Trophoblast cell (in vitro differentiated cells and primary cell): ENCODE data around the gene BCL11A.

Experiments used
- DNase-seq, 2 donors: peaks; one replicate each; pipeline ENCODE4 v3.0.0-alpha.2; 2016
- H2AFZ ChIP-seq: 2 replicates; pipeline ENCODE4 v1.6.1; 2013; ENCODE audit warnings: low read length, moderate library complexity, mild to moderate bottlenecking; ENCODE audit not compliant: insufficient read depth, poor library complexity
- H2AK5ac ChIP-seq: 2 replicates; pipeline ENCODE4 v1.6.1; 2013; ENCODE audit warnings: mild to moderate bottlenecking, low read length
- H2BK120ac ChIP-seq: 2 replicates; pipeline ENCODE4 v1.6.1; 2013; ENCODE audit warnings: low read length, mild to moderate bottlenecking, moderate library complexity; ENCODE audit not compliant: insufficient read depth, poor library complexity
- H2BK12ac ChIP-seq: 2 replicates; pipeline ENCODE4 v1.6.1; 2013; ENCODE audit warnings: mild to moderate bottlenecking, low read length, moderate library complexity
- H2BK5ac ChIP-seq: 2 replicates; pipeline ENCODE4 v1.6.1; 2013; ENCODE audit warnings: low read length, low read depth, moderate library complexity, mild to moderate bottlenecking; ENCODE audit not compliant: poor library complexity
- H3K14ac ChIP-seq: 2 replicates; pipeline ENCODE4 v1.6.1; 2013; ENCODE audit warnings: mild to moderate bottlenecking, low read length
- H3K18ac ChIP-seq: 2 replicates; pipeline ENCODE4 v1.6.1; 2013; ENCODE audit warnings: mild to moderate bottlenecking, low read length
- H3K23ac ChIP-seq: 2 replicates; pipeline ENCODE4 v1.6.1; 2013; ENCODE audit warnings: low read length
- H3K27ac ChIP-seq: 2 replicates; pipeline ENCODE4 v1.5.1; 2013; ENCODE audit warnings: low read depth, mild to moderate bottlenecking, inconsistent platforms, low read length, moderate library complexity
- H3K27me3 ChIP-seq: 2 replicates; pipeline ENCODE4 v1.6.1; 2013; ENCODE audit warnings: inconsistent platforms, mild to moderate bottlenecking, low read length, moderate library complexity; ENCODE audit not compliant: insufficient read depth
- H3K36me3 ChIP-seq, 2 experiments: 1 replicate in 1 of 2; 2 replicates in 1 of 2; pipeline ENCODE4 v1.6.1; 2013; ENCODE audit warnings: low read length in 2 of 2, mild to moderate bottlenecking in 2 of 2, moderate library complexity in 1 of 2; ENCODE audit not compliant: insufficient read depth in 2 of 2, control insufficient read depth in 1 of 2
- H3K4ac ChIP-seq: 2 replicates; pipeline ENCODE4 v1.6.1; 2013; ENCODE audit warnings: low read depth, mild to moderate bottlenecking, low read length, moderate library complexity
- H3K4me1 ChIP-seq, 2 experiments: 1 replicate in 1 of 2; 2 replicates in 1 of 2; pipeline ENCODE4 v1.6.1; 2013; ENCODE audit warnings: low read length in 2 of 2, mild to moderate bottlenecking in 2 of 2, moderate library complexity in 1 of 2; ENCODE audit not compliant: insufficient read depth in 2 of 2, control insufficient read depth in 1 of 2
- H3K4me2 ChIP-seq: 2 replicates; pipeline ENCODE4 v1.6.1; 2013; ENCODE audit warnings: inconsistent platforms, mild to moderate bottlenecking, low read length, moderate library complexity
- H3K4me3 ChIP-seq: 2 replicates; pipeline ENCODE4 v1.5.1; 2013; ENCODE audit warnings: mild to moderate bottlenecking, low read depth, low read length, inconsistent platforms
- H3K79me1 ChIP-seq: one replicate; pipeline ENCODE4 v1.6.1; 2013; ENCODE audit warnings: low read length
- H3K79me2 ChIP-seq: 2 replicates; pipeline ENCODE4 v1.6.1; 2013; ENCODE audit warnings: low read length, mild to moderate bottlenecking; ENCODE audit not compliant: control insufficient read depth, insufficient read depth, poor library complexity
- H3K9ac ChIP-seq: 2 replicates; pipeline ENCODE4 v1.6.1; 2013; ENCODE audit warnings: mild to moderate bottlenecking, low read length
- H3K9me3 ChIP-seq: 2 replicates; pipeline ENCODE4 v1.6.1; 2013; ENCODE audit warnings: low read depth, mild to moderate bottlenecking, control low read depth, inconsistent platforms, low read length; ENCODE audit not compliant: insufficient read depth
- H4K12ac ChIP-seq: 2 replicates; pipeline ENCODE4 v1.6.1; 2013; ENCODE audit warnings: low read depth, mild to moderate bottlenecking, low read length, moderate library complexity
- H4K8ac ChIP-seq: 2 replicates; pipeline ENCODE4 v1.6.1; 2013; ENCODE audit warnings: low read depth, mild to moderate bottlenecking, low read length, moderate library complexity
- H4K91ac ChIP-seq: one replicate; pipeline ENCODE4 v1.6.1; 2013; ENCODE audit warnings: low read depth, mild to moderate bottlenecking, low read length, moderate library complexity
- WGBS: extraction: QIAGEN DNeasy Blood & Tissue Kit; methylation state at CpG from one replicate; pipeline ENCODE4 v1.1.7; 2013; ENCODE audit warnings: missing lambda C conversion rate; ENCODE audit not compliant: insufficient read length, insufficient coverage; ENCODE audit errors: extremely low coverage; 5-methylcytosine and 5-hydroxymethylcytosine counted together

The BCL11A gene

DNA sequence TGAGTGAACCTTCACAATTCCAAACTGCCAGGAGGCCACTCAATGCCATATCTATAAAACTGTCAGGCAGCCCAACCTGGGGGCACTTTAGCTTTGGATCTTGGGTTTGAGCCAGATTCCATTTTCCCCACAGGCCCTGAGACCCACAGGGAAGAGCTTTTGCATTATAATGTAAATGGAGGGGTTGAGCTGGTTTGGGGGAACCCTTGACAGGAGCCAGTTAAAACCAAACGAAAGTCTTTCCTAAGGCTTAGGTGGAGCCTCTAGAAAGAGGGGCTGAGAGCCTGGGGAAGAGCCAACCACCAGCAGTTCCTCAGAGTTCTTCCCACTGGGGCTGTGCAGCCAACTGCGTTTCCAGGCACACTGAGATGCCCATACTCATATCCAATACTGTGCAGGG is 42.7 kb downstream of the BCL11A start:
- no peak overlapping the region for H2BK5ac ChIP-seq
- no CpG with 5 or more reads among the region's 2 CpGs for WGBS
- DNase-seq: no peak

DNA sequence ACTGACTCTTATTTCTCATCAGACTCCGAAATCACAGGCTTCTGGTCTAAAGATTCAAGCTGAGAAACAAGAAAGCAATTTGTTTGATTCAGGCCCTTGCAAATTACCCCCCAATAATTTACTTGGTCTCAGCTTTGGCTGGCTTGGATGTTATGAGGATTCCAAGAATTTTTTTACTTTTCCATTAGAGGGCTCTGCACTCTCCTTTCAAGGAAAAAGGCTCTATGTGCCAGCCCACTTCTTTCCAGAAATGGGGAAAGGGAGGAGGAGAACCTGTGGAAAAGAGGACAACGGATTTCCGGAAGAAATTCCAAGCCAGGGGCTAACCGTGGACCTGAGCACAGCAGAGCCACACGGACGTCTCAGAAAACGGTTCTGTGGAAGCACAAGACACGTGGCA is 44.4 kb downstream of the BCL11A start:
- no peak overlapping the region for H3K14ac ChIP-seq
- H3K9ac ChIP-seq: no peak overlapping the region
- peaks cover 0 to 3% of the 10 kb centered on the region in 2 experiments for H3K36me3 ChIP-seq
- no peak for DNase-seq
- no peak overlapping the region for H2AK5ac ChIP-seq
- no peak overlapping the region for H4K8ac ChIP-seq
- H2BK120ac ChIP-seq: no peak overlapping the region
- no peak overlapping the region for H3K27ac ChIP-seq
- H2BK5ac ChIP-seq: no peak overlapping the region
- H2BK12ac ChIP-seq: no peak overlapping the region
- H3K18ac ChIP-seq: no peak overlapping the region
- peaks cover 7 to 16% of the 10 kb centered on the region in 2 experiments for H3K4me1 ChIP-seq
- WGBS: no CpG with 5 or more reads among the region's 8 CpGs
- no peak overlapping the region for H4K12ac ChIP-seq
- no peak overlapping the region for H3K4me3 ChIP-seq
- no peaks in the 10 kb centered on the region for H3K79me1 ChIP-seq
- H4K91ac ChIP-seq: no peak overlapping the region
- H3K4ac ChIP-seq: no peak overlapping the region
- no peaks in the 10 kb centered on the region for H3K27me3 ChIP-seq
- H3K9me3 ChIP-seq: no peaks in the 10 kb centered on the region
- peaks cover 1% of the 10 kb centered on the region for H3K79me2 ChIP-seq
- H3K23ac ChIP-seq: no peak overlapping the region
- no peak overlapping the region for H3K4me2 ChIP-seq
- no peak overlapping the region for H2AFZ ChIP-seq

More for the DNA sequence above, 42.7 kb downstream of the BCL11A start:
- Histone ChIP-seq H3K14ac (no peak overlapping the region), H3K9ac (no peak overlapping the region), H3K27ac (no peak overlapping the region), H4K12ac (no peak overlapping the region), H3K27me3 (no peaks in the 10 kb centered on the region), H2AFZ (no peak overlapping the region), H2BK120ac (no peak overlapping the region), H3K18ac (peak overlapping the region; percentile 27), H2BK12ac (no peak overlapping the region), H4K91ac (no peak overlapping the region), H2AK5ac (no peak overlapping the region), H3K9me3 (no peaks in the 10 kb centered on the region), H3K23ac (no peak overlapping the region), H3K4me3 (no peak overlapping the region), H3K79me1 (no peaks in the 10 kb centered on the region), H3K4ac (no peak overlapping the region), H3K4me1 (peaks cover 10 to 19% of the 10 kb centered on the region in 2 experiments), H3K79me2 (no peaks in the 10 kb centered on the region), H3K4me2 (no peak overlapping the region), H3K36me3 (peaks cover 0 to 3% of the 10 kb centered on the region in 2 experiments), H4K8ac (no peak overlapping the region)

DNA sequence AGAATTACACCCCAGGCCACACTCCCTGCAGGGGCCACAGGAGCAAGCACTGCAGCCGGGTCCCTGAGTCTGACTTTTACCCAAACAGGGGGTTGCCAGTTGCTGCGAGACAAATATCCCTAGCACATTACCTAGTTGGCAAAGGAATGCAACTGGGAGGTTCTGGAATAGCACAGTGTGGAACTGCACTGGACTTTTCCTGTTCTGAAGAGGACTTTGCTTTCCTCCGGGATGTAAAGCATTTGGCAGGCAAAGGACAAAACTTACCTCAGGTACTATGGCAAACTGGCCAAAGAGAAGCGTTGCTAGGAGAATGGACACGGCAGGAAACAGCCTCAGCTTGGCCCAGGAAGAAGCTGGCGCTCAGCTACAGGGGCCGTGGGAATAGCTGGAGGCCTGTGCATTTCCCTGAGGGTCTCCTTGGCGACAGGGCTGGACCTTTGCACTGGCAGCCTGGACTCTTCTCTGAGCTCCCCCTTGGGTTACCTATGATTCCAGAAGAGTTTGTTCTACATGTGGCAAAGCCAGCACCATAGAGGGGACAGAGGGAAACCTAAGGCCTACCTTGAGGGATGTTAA is 45.0 kb downstream of the BCL11A start:
- no peaks in the 10 kb centered on the region for H3K27me3 ChIP-seq
- H3K14ac ChIP-seq: no peak overlapping the region
- H3K79me1 ChIP-seq: no peaks in the 10 kb centered on the region
- no CpG with 5 or more reads among the region's 8 CpGs for WGBS
- no peak overlapping the region for H2BK120ac ChIP-seq
- no peak overlapping the region for H3K4me2 ChIP-seq
- no peaks in the 10 kb centered on the region for H3K9me3 ChIP-seq
- H2AK5ac ChIP-seq: no peak overlapping the region
- H3K79me2 ChIP-seq: peaks cover 1% of the 10 kb centered on the region
- peaks cover 7 to 16% of the 10 kb centered on the region in 2 experiments for H3K4me1 ChIP-seq
- H3K18ac ChIP-seq: no peak overlapping the region
- H3K36me3 ChIP-seq: peaks cover 0 to 5% of the 10 kb centered on the region in 2 experiments
- no peak overlapping the region for H2AFZ ChIP-seq
- no peak overlapping the region for H3K9ac ChIP-seq
- H2BK12ac ChIP-seq: no peak overlapping the region
- H3K23ac ChIP-seq: no peak overlapping the region
- no peak overlapping the region for H4K8ac ChIP-seq
- no peak for DNase-seq
- no peak overlapping the region for H3K27ac ChIP-seq
- H4K12ac ChIP-seq: no peak overlapping the region
- no peak overlapping the region for H3K4ac ChIP-seq
- H3K4me3 ChIP-seq: no peak overlapping the region
- no peak overlapping the region for H2BK5ac ChIP-seq
- H4K91ac ChIP-seq: no peak overlapping the region

DNA sequence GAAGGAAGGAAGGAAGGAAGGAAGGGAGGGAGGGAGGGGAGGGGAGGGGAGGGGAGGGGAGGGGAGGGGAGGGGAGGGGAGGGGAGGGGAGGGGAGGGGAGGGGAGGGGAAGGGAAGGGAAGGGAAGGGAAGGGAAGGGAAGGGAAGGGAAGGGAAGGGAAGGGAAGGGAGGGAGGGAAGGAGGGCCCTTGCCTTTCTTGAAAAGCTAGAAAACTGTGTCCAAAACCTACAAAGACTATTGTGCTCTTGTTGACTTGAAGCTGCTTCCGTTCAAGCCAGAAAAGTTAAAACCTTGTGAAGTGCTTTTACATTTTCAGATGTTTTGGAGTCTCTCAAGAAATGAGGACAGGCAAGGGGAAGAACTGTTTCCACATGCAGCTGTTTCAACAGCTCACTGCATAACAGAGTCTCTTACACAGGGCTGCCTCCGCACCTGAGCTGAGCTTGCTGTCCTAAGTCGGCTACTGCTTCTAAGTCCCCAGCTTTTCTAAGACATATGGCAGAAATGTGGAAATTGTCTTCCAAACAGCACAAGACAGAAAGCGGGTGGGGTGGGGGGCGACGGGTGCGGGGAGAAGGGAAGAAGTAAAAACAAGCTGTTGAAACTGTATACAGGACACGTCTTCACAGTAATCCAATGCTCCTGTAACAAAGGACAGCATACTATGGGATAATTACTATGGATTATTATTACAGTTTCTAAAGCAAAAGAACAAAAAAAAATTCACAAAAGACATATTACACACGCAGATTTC is 46.1 kb downstream of the BCL11A start:
- no peak overlapping the region for H2BK120ac ChIP-seq
- no peak overlapping the region for H2BK5ac ChIP-seq
- no peak overlapping the region for H3K18ac ChIP-seq
- no peak overlapping the region for H2AK5ac ChIP-seq
- H3K4ac ChIP-seq: no peak overlapping the region
- H4K12ac ChIP-seq: no peak overlapping the region
- peaks cover 7 to 14% of the 10 kb centered on the region in 2 experiments for H3K4me1 ChIP-seq
- H3K9me3 ChIP-seq: no peaks in the 10 kb centered on the region
- H3K27ac ChIP-seq: no peak overlapping the region
- no peak for DNase-seq
- H3K79me2 ChIP-seq: peaks cover 1% of the 10 kb centered on the region
- H3K4me3 ChIP-seq: no peak overlapping the region
- no CpG with 5 or more reads among the region's 9 CpGs for WGBS
- no peaks in the 10 kb centered on the region for H3K27me3 ChIP-seq
- H4K91ac ChIP-seq: no peak overlapping the region
- peaks cover 0 to 5% of the 10 kb centered on the region in 2 experiments for H3K36me3 ChIP-seq
- H2AFZ ChIP-seq: no peak overlapping the region
- H3K9ac ChIP-seq: no peak overlapping the region
- no peak overlapping the region for H4K8ac ChIP-seq
- no peak overlapping the region for H3K4me2 ChIP-seq
- no peak overlapping the region for H3K23ac ChIP-seq
- H2BK12ac ChIP-seq: no peak overlapping the region
- peaks cover 2% of the 10 kb centered on the region for H3K79me1 ChIP-seq
- H3K14ac ChIP-seq: no peak overlapping the region
